HG03432 (cell line): ENCODE data around the gene E2F7.

Experiments used
- ATAC-seq: cut with Tn5 transposase; IDR thresholded peaks from one replicate; pipeline ENCODE4 v1.9.1; 2021; ENCODE audit warnings: mild to moderate bottlenecking, moderate library complexity; ENCODE audit not compliant: unreplicated experiment

The E2F7 gene

GRCh38 chr12:77070382-77070781 lies 5.0 kb upstream of the E2F7 start:
- ATAC-seq: peak; percentile 60

GRCh38 chr12:77064896-77065360 lies 441 bp downstream of the E2F7 start:
- peak; percentile 10 for ATAC-seq

- peak; percentile 32 for ATAC-seq
Observed at GRCh38 chr12:77062846-77063461, 2.4 kb downstream of the E2F7 start.

- no peak for ATAC-seq
Observed at GRCh38 chr12:77062396-77062795, 3.0 kb downstream of the E2F7 start.

- peak; percentile 37 for ATAC-seq
Observed at GRCh38 chr12:77060883-77061240, 4.5 kb downstream of the E2F7 start.

- peak; percentile 77 for ATAC-seq
Observed at GRCh38 chr12:77060136-77060882, 5.1 kb downstream of the E2F7 start.

GRCh38 chr12:77058740-77059139 lies 6.6 kb downstream of the E2F7 start:
- no peak for ATAC-seq

GRCh38 chr12:77054851-77055250 lies 10.5 kb downstream of the E2F7 start:
- no peak for ATAC-seq

GRCh38 chr12:77053259-77053658 lies 12.1 kb downstream of the E2F7 start:
- no peak for ATAC-seq

- ATAC-seq: peak; percentile 99
Observed at GRCh38 chr12:77049767-77050353, 15.5 kb downstream of the E2F7 start.

- ATAC-seq: no peak
Observed at GRCh38 chr12:77047341-77048109, 17.8 kb downstream of the E2F7 start.

- no peak for ATAC-seq
Observed at GRCh38 chr12:77046468-77046867, 18.9 kb downstream of the E2F7 start.

GRCh38 chr12:77045183-77045582 lies 20.2 kb downstream of the E2F7 start:
- ATAC-seq: no peak

GRCh38 chr12:77044721-77045120 lies 20.6 kb downstream of the E2F7 start:
- ATAC-seq: no peak

- ATAC-seq: no peak
Observed at GRCh38 chr12:77042833-77043232, 22.5 kb downstream of the E2F7 start.

- ATAC-seq: no peak
Observed at GRCh38 chr12:77040231-77040630, 25.1 kb downstream of the E2F7 start.

GRCh38 chr12:77035226-77035625 lies 30.1 kb downstream of the E2F7 start:
- no peak for ATAC-seq

GRCh38 chr12:77033658-77034536 lies 31.5 kb downstream of the E2F7 start:
- no peak for ATAC-seq

- no peak for ATAC-seq
Observed at GRCh38 chr12:77032406-77032805, 33.0 kb downstream of the E2F7 start.

GRCh38 chr12:77031745-77032144 lies 33.6 kb downstream of the E2F7 start:
- no peak for ATAC-seq
